ENCODE measurements around the gene HNRNPUL2.
"Not testable (repeated sequence)": the region's sequence is repeated elsewhere in the genome, so short reads cannot be mapped to it uniquely, and the experiment has no call there.

Gene HNRNPUL2

GRCh38 chr11:62770778-62771143 is 43.5 kb upstream of the HNRNPUL2 start:
- Histone ChIP-seq H4K91ac (ENCODE audit: low read depth, low read length) (peak overlapping the region; percentile 63), H3K4ac (ENCODE audit: low read depth, low read length) (peak overlapping the region; percentile 43), H3K14ac (ENCODE audit: low read length) (peak overlapping the region; percentile 66), H2AFZ (ENCODE audit: insufficient read depth, low read length, poor library complexity) (peak overlapping the region; percentile 80), H3K18ac (ENCODE audit: low read length) (peak overlapping the region; percentile 67), H4K8ac (ENCODE audit: low read depth, low read length) (peak overlapping the region; percentile 95), H2BK12ac (ENCODE audit: low read length) (no peak overlapping the region), H3K79me1 (ENCODE audit: low read length) (peaks cover 11% of the 10 kb centered on the region), H3K27me3 (ENCODE audit: insufficient read depth, low read length) (no peaks in the 10 kb centered on the region), H3K4me1 (ENCODE audit: control insufficient read depth in 1 of 2, insufficient read depth in 2 of 2, low read length in 2 of 2) (peaks cover 3 to 6% of the 10 kb centered on the region in 2 experiments), H3K4me3 (ENCODE audit: low read depth, low read length) (peak overlapping the region; percentile 25), H2BK5ac (ENCODE audit: low read depth, low read length, poor library complexity) (peak overlapping the region; percentile 54), H2BK120ac (ENCODE audit: insufficient read depth, low read length, poor library complexity) (peak overlapping the region; percentile 25), H3K9ac (ENCODE audit: low read length) (peak overlapping the region; percentile 6), H3K79me2 (ENCODE audit: control insufficient read depth, insufficient read depth, low read length, poor library complexity) (no peaks in the 10 kb centered on the region), H4K12ac (ENCODE audit: low read depth, low read length) (peak overlapping the region; percentile 95), H3K36me3 (ENCODE audit: control insufficient read depth in 1 of 2, insufficient read depth in 2 of 2, low read length in 2 of 2) (peaks cover 13 to 22% of the 10 kb centered on the region in 2 experiments), H3K4me2 (ENCODE audit: low read length) (peak overlapping the region; percentile 63), H2AK5ac (ENCODE audit: low read length) (peak overlapping the region; percentile 49), H3K23ac (ENCODE audit: low read length) (no peak overlapping the region), H3K27ac (ENCODE audit: low read depth, low read length) (peak overlapping the region; percentile 41), H3K9me3 (ENCODE audit: insufficient read depth, low read depth, low read length) (no peaks in the 10 kb centered on the region)
- DNase-seq: no peak
- no CpG with 5 or more reads among the region's 18 CpGs for WGBS (ENCODE audit: extremely low coverage, insufficient coverage, insufficient read length)

GRCh38 chr11:62760867-62761227 is 33.6 kb upstream of the HNRNPUL2 start:
- H3K18ac ChIP-seq (ENCODE audit: low read length); H3K14ac ChIP-seq (ENCODE audit: low read length); H2BK120ac ChIP-seq (ENCODE audit: insufficient read depth, low read length, poor library complexity); H3K9me3 ChIP-seq (ENCODE audit: insufficient read depth, low read depth, low read length); H3K4me2 ChIP-seq (ENCODE audit: low read length); H3K27ac ChIP-seq (ENCODE audit: low read depth, low read length); H2AK5ac ChIP-seq (ENCODE audit: low read length); H2BK5ac ChIP-seq (ENCODE audit: low read depth, low read length, poor library complexity); H2AFZ ChIP-seq (ENCODE audit: insufficient read depth, low read length, poor library complexity); H3K4ac ChIP-seq (ENCODE audit: low read depth, low read length); H3K4me1 ChIP-seq (ENCODE audit: control insufficient read depth in 1 of 2, insufficient read depth in 2 of 2, low read length in 2 of 2); H3K27me3 ChIP-seq (ENCODE audit: insufficient read depth, low read length); H3K9ac ChIP-seq (ENCODE audit: low read length); H3K4me3 ChIP-seq (ENCODE audit: low read depth, low read length); H3K79me2 ChIP-seq (ENCODE audit: control insufficient read depth, insufficient read depth, low read length, poor library complexity); H4K12ac ChIP-seq (ENCODE audit: low read depth, low read length); H3K79me1 ChIP-seq (ENCODE audit: low read length); H3K23ac ChIP-seq (ENCODE audit: low read length); H3K36me3 ChIP-seq (ENCODE audit: control insufficient read depth in 1 of 2, insufficient read depth in 2 of 2, low read length in 2 of 2); H2BK12ac ChIP-seq (ENCODE audit: low read length): not testable (repeated sequence)
- peak in 1 of 2 donors; percentile 27 for DNase-seq
- WGBS (ENCODE audit: extremely low coverage, insufficient coverage, insufficient read length): no CpG with 5 or more reads among the region's 9 CpGs
- Histone ChIP-seq H4K91ac (ENCODE audit: low read depth, low read length) (peak overlapping the region; percentile 45), H4K8ac (ENCODE audit: low read depth, low read length) (peak overlapping the region; percentile 39)

- Histone ChIP-seq H2BK120ac (ENCODE audit: insufficient read depth, low read length, poor library complexity) (no peak overlapping the region), H3K14ac (ENCODE audit: low read length) (no peak overlapping the region), H3K79me2 (ENCODE audit: control insufficient read depth, insufficient read depth, low read length, poor library complexity) (peaks cover 12% of the 10 kb centered on the region), H3K27ac (ENCODE audit: low read depth, low read length) (no peak overlapping the region), H3K27me3 (ENCODE audit: insufficient read depth, low read length) (no peaks in the 10 kb centered on the region), H3K4me2 (ENCODE audit: low read length) (peak overlapping the region; percentile 1), H3K36me3 (ENCODE audit: control insufficient read depth in 1 of 2, insufficient read depth in 2 of 2, low read length in 2 of 2) (no peaks in the 10 kb centered on the region), H3K4ac (ENCODE audit: low read depth, low read length) (no peak overlapping the region), H3K4me3 (ENCODE audit: low read depth, low read length) (no peak overlapping the region), H3K4me1 (ENCODE audit: control insufficient read depth in 1 of 2, insufficient read depth in 2 of 2, low read length in 2 of 2) (peaks cover 11 to 17% of the 10 kb centered on the region in 2 experiments), H3K23ac (ENCODE audit: low read length) (no peak overlapping the region), H2AFZ (ENCODE audit: insufficient read depth, low read length, poor library complexity) (no peak overlapping the region), H2BK12ac (ENCODE audit: low read length) (no peak overlapping the region), H3K79me1 (ENCODE audit: low read length) (peaks cover 16% of the 10 kb centered on the region), H3K9ac (ENCODE audit: low read length) (no peak overlapping the region), H4K8ac (ENCODE audit: low read depth, low read length) (peak overlapping the region; percentile 43), H3K18ac (ENCODE audit: low read length) (no peak overlapping the region), H4K12ac (ENCODE audit: low read depth, low read length) (no peak overlapping the region), H2BK5ac (ENCODE audit: low read depth, low read length, poor library complexity) (no peak overlapping the region), H2AK5ac (ENCODE audit: low read length) (no peak overlapping the region), H4K91ac (ENCODE audit: low read depth, low read length) (no peak overlapping the region), H3K9me3 (ENCODE audit: insufficient read depth, low read depth, low read length) (no peaks in the 10 kb centered on the region)
- WGBS (ENCODE audit: extremely low coverage, insufficient coverage, insufficient read length): no CpG with 5 or more reads among the region's 9 CpGs
- DNase-seq: no peak
Observed at GRCh38 chr11:62757846-62758788, 30.9 kb upstream of the HNRNPUL2 start.

GRCh38 chr11:62755086-62755615 is 27.9 kb upstream of the HNRNPUL2 start:
- H3K18ac ChIP-seq (ENCODE audit: low read length): no peak overlapping the region
- H3K36me3 ChIP-seq (ENCODE audit: control insufficient read depth in 1 of 2, insufficient read depth in 2 of 2, low read length in 2 of 2): peaks cover 0 to 2% of the 10 kb centered on the region in 2 experiments
- no peak overlapping the region for H2BK12ac ChIP-seq (ENCODE audit: low read length)
- no peak overlapping the region for H4K12ac ChIP-seq (ENCODE audit: low read depth, low read length)
- no peak overlapping the region for H3K9ac ChIP-seq (ENCODE audit: low read length)
- no peak overlapping the region for H3K14ac ChIP-seq (ENCODE audit: low read length)
- H2AK5ac ChIP-seq (ENCODE audit: low read length): no peak overlapping the region
- H2AFZ ChIP-seq (ENCODE audit: insufficient read depth, low read length, poor library complexity): no peak overlapping the region
- no peak overlapping the region for H2BK5ac ChIP-seq (ENCODE audit: low read depth, low read length, poor library complexity)
- H4K91ac ChIP-seq (ENCODE audit: low read depth, low read length): no peak overlapping the region
- H3K4ac ChIP-seq (ENCODE audit: low read depth, low read length): no peak overlapping the region
- DNase-seq: no peak
- no peaks in the 10 kb centered on the region for H3K27me3 ChIP-seq (ENCODE audit: insufficient read depth, low read length)
- no peak overlapping the region for H4K8ac ChIP-seq (ENCODE audit: low read depth, low read length)
- no peak overlapping the region for H3K4me2 ChIP-seq (ENCODE audit: low read length)
- no peak overlapping the region for H3K27ac ChIP-seq (ENCODE audit: low read depth, low read length)
- no peaks in the 10 kb centered on the region for H3K9me3 ChIP-seq (ENCODE audit: insufficient read depth, low read depth, low read length)
- no peak overlapping the region for H2BK120ac ChIP-seq (ENCODE audit: insufficient read depth, low read length, poor library complexity)
- H3K4me3 ChIP-seq (ENCODE audit: low read depth, low read length): no peak overlapping the region
- WGBS (ENCODE audit: extremely low coverage, insufficient coverage, insufficient read length): no CpG with 5 or more reads among the region's 10 CpGs
- peaks cover 5% of the 10 kb centered on the region for H3K79me2 ChIP-seq (ENCODE audit: control insufficient read depth, insufficient read depth, low read length, poor library complexity)
- peaks cover 12 to 18% of the 10 kb centered on the region in 2 experiments for H3K4me1 ChIP-seq (ENCODE audit: control insufficient read depth in 1 of 2, insufficient read depth in 2 of 2, low read length in 2 of 2)
- H3K23ac ChIP-seq (ENCODE audit: low read length): no peak overlapping the region
- peaks cover 11% of the 10 kb centered on the region for H3K79me1 ChIP-seq (ENCODE audit: low read length)

All from trophoblast cell (in vitro differentiated cells and primary cell).